Stimulated activated CD8-positive, alpha-beta memory T cell treated with anti-CD3 and anti-CD28 coated beads, Interleukin-15, amount 100 ng/mL, for 4 hours (primary cell): ENCODE data around the gene PTRH1.
"Not testable (repeated sequence)": the region's sequence is repeated elsewhere in the genome, so short reads cannot be mapped to it uniquely, and the experiment has no call there.

Experiments
- DNase-seq, 2 donors: peaks; one replicate each; pipeline ENCODE4 v3.0.0-alpha.2; 2020; ENCODE audit warnings: low read depth in 2 of 2

The PTRH1 gene, protein sequence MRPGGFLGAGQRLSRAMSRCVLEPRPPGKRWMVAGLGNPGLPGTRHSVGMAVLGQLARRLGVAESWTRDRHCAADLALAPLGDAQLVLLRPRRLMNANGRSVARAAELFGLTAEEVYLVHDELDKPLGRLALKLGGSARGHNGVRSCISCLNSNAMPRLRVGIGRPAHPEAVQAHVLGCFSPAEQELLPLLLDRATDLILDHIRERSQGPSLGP

DNA sequence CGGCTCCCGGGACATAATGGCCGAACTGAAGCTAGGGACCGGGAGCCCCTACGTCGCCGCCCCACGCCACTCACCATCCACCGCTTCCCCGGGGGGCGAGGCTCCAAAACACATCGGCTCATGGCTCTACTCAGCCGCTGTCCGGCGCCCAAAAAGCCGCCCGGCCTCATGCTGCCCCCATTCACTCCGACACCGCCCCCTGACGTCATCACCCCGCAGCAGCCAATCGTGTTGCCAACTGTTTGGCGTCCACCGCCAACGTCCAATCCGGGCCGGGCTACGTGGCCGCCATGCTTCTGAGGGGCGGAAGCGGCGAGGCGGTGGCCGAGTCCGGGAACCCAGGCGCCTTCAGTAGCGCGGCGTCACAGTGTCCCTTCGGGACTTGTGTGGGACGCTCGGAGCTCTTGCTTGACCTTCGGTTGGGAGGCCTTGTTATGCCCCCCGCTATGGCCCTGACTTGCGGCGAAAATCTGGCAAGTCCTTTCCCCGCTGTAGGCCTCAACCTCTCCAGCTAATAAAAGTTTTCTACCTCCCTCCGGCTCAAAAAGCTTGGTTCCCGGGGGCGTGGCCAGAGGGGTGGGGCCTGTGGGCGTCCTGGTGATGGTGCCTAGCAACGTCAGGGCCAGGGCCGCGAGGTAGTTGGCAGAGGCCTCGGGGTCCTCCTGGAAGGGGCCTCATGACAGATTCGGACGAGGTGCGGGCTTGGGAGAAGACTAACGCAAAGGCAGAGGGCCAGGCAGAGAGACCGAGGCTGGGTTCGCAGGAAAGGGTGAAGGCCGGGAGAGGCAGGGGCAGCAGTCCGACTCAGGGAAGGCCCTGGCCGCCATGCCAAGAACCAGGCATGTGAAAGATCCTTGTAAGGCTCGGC lies at the start of gene PTRH1, which contains the start of gene TTC16:
Gene PTRH1, minus strand, starts transcription at position 194 of the 868 bp plus-strand sequence. Its CDS starts 24 bp downstream, at position 170.
Gene TTC16, plus strand, starts transcription at position 610 of the 868 bp plus-strand sequence. Its CDS starts 67 bp downstream, at position 677.
- DNase-seq: peak; percentile 93 to 95

DNA sequence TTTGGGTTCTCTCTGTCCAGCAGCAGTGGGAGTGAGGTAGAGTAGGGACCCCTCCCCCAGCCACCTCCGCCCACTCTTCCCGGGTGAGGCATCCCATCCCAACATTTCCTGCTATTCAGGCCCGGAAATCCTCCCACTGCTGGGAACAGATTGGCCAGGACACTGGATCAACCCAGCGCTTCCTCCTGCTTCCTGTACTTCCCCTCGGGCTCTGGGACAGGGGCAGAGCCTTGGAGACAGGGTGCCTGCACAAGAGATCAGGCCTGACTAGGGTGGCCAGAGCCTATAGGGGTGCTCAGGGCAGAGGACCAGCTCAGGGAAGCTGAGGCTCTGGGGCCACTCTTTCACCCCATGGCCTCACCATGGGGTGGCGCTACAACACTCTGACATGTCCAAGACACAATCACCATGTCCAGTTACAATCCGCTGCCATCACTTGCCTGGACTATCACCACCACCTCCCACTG lies 48.5 kb upstream of the PTRH1 start:
- DNase-seq: no peak

DNA sequence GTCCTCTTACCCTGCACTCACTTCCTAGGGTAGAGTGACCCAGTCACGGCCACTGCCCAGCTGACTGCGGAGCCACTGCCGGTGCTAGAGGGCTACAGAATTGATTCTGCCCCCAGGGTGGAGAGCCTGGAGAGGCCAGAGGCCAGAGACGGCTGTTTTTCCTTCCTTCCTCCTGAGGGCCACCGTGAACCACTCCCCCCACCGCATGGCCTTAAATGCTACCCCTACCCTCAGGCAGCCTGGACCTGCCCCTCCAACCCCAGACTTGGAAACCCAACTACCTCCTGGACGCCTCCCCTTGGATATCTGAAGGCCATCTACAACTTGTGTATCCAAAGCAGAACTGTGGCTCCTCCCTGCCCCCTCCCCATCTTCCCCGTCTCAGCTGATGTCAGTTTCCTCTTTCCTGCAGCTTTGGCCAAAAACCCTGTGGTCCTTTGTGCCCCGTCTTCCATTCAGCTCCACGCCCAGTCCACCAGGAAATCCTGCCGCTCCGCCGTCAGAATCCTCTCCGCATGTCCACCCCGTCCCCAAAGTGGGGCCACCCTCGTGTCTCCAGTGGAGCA lies 46.7 kb upstream of the PTRH1 start:
- no peak for DNase-seq

DNA sequence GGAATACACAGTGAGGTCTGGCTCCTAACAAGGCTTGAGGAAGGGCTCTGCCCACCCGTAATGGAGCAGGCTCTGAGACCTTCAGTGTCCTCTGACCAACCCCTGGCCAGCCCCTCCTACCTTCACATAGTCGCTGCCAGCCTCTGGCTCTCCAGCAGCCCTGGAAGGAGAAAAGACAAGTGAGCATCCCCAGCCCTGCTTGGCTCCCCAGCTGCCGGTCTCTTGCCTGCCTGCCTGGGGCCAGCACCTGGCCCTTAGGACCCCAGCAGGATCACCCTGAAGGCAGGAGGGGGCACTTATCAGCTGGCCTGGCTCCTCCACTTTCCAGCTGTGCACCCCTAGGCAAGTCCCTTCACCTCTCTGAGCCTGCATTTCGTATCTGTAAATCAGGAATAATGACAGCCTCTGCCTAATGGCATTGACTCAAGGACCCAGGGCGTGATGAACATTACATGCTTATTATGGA lies 46.1 kb upstream of the PTRH1 start:
- DNase-seq: no peak

DNA sequence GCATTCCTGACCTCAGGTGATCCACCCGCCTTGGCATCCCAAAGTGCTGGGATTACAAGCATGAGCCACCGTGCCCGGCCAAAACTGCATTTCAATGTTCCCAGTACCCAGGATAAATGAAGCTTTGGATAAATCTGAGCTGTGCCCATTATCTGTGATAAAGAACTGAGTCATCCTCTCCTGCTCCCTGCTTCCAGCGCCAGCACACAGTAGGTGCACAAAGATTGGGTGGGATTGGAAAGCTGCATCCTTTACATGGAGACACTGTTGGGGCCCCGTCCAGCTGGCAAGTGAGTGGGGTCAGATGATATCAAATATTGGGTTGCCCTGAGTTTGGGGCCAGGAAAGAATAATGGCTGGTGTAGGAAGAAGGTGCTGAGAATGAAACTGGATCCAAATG lies 45.6 kb upstream of the PTRH1 start:
- no peak for DNase-seq

DNA sequence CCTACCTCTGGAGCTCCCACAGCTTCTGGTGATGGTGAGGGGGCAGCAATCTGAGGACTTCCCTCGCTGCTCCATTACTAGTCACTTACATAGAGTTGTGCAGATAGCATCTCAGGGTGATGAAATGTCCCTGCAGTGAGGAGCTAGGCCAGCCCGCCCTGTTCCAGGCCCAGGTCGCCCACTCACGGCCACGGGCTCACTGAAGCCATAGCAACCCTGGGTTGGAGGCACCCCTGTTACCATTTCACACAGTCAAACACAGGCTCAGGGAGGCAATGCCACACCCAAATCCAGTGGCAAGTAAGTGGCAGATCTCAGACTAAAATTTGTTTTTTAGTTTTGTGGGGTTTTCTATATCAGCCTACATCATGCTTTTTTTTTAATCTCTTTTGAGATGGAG lies 43.4 kb upstream of the PTRH1 start:
- no peak for DNase-seq

DNA sequence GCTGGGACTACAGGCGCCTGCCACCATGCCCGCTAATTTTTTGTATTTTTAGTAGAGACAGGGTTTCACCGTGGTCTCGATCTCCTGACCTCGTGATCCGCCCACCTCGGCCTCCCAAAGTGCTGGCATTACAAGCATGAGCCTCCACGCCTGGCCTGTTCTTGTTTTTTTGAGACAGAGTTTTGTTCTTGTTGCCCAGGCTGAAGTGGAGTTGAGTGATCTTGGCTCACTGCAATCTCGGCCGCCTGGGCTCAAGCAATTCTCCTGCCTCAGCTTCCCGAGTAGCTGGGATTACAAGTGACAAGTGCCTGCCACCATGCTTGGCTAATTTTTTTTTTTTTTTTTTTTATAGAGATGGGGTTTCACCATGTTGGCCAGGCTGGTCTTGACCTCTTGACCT lies 41.3 kb upstream of the PTRH1 start:
- DNase-seq: not testable (repeated sequence)

DNA sequence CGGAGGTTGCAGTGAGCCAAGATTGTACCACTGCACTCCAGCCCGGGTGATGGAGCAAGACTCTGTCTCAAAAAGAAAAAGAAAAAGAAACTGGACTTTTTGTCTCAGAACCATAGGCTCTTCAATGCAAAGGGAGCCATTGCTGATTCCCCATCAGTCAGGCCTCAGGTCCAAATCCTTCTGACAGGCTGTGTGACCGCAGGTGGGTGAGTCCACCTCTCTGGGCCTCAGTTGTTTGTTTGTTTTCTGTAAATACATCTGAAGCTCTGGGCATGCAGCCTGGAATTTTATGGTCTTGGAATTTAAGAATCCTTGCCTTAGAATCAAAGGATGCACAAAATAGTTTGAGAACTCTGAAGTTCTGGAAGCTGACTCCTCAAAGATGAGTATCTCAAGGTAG lies 40.8 kb upstream of the PTRH1 start:
- DNase-seq: no peak

DNA sequence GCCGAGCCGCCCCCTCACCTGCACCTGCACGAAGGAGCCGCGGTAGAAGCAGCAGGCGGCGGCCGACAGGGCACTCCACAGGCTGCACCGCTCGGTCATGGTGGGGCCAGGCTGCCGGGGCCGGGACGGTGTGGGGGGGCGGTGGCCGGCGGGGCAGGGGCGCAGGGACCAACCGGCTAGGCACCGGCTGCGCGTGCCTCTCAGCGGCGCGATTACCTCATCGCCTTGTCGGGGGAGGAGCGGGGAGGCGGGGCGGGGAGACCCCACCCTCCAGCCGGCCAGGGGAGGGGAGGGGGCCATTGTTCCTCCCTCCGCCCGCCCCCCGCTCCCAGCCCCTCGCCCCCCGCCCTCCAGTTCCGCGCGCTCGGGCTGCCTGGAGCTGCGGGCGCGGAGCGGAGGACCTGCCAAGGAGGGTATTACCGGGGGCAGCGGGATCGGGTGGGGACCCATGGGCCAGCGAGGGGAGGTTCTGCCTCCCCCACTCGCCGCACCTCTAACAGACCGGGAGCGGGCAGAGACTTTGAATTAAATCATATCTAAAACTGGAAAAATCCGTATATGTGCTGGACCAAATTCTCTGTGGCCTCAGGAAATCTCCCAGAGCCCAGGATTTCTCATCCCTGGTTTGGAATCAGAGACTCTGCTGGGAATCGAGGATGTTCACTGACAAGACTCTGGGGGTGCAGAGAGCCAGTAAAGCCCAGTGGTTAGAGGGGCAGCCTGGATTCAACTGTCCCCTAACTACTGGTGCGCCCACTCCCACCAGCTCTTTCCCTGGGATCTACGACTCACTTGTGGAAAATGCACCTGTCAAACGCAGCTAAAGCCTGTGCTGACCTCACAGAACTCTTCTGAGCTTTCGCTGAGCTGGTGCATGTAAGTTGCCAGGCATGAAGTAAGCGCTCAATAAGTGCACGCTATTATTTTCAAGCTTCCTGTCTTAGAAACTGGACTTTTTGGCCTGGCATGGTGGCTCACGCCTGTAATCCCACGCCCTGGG lies 39.9 kb upstream of the PTRH1 start:
- DNase-seq: no peak

DNA sequence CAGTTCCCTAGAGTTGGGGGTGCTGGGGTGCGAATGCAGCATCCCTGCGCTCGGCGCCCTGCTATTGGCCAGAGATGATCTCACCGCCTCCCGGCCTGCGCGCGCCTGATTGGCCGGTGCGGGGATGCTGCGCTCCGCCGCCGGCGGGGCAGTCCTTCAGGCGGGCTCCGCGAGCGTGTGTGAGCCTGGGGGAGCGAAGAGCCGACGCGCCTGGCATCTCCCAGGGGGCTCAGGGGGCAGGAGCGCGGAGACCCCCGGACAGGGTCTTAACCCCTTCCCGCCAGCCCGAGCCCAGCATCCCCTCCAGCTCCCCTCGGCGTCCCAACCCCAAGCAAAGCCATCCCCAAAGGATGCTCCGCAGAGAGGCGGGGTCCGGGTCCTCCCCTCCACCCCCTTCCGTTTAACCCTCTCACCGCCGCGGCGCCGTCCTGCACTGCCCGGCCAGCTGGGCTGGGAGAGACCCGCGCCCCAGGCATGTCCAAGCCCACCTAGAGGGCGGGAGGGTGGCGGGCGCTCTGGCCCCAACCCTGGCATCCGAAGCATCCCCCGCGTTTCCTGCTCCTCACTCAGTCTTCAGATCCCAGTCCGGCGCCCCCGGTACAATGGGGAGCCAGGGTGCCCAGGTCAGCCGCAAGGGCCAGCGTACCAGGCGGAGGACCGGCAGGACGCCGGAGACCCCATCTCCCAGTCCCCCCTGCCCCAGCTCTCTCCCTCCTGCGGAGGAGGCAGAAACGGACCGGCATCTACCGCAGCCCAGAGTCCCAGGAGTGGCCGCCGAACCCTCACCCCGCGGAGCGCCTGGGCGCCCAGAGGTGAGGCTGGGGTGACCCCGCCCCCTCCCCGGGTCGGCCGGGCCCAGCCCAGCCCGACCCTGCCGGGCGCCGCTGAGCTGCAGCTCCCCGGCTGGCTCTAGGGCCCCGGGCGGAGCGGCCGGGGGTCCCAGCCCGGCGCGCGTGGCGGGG lies 38.9 kb upstream of the PTRH1 start:
- DNase-seq: no peak

DNA sequence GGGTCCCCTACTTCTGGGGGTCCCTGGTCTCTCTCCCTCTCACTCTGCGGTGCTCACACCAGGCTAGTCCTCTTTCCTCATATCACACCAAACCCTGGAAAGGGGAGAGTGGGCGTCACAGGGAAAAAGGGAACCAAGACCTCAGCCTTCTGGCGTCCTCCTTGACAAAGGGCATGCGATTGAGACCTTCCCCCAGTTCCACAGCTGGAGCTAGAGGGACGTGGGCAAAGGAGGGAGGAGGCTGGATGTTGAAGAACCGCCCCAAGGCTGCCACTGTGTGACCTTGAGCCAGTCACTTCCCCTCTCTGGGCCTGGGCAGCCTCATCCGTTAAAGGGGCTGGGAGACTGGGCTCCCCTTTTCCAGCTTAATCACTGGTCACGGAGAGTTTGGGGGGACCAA lies 38.2 kb upstream of the PTRH1 start:
- no peak for DNase-seq

DNA sequence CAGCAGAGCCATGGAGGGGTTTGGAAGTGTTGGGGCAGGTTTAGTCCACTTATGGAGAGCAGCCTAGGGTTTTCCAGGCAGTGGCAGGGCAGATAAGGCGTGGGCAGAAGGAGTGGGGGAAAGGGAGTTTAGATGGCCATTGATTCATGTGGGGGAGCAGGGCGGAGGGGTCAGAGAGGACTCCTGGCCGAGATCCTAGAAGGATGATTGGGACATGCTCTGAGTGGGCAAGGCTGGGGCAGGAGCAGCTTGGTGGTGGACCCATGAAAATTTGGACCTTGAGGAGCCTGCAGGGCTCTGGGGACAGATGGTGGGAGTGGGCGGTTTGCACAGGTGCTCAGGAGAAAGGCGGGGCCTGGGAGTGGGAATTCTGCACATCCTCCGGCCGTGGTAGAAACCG lies 37.7 kb upstream of the PTRH1 start:
- DNase-seq: no peak

DNA sequence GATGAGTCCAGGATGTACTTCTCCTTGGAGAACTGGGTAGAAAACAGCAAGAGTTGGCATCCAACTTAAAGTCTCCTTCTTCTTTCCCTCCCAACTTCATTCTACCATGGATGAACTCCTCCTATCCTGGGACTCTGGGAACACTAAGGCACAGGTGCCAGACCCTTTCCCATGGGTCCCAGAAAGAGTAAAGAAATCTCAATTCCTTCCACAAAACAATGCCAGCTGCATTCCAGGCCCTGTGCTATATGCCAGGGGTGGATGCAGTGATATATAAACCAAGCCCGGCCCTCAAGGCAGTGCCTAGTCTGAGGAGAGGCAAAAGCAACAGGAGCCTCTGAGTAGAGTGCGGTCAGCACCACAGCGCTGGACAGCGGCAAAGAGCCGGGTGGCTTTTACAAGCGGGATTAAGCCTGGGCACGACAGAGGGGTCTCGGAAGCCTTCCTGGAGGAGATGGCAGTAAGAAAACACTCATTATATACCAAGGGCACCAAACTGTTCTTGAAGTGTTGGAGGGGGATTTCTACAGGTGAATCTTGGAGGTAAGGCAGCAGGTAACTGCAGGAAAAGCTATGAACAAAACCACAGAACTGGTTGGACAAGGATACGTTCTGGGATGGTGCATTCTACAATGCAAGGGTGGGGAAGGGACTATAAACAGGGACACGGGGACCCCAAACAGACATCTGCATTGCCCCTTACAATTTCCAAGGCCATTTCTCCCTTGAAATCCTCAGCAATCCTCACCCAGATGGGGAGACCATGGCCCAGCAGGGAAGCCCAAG lies 36.0 kb upstream of the PTRH1 start:
- no peak for DNase-seq

DNA sequence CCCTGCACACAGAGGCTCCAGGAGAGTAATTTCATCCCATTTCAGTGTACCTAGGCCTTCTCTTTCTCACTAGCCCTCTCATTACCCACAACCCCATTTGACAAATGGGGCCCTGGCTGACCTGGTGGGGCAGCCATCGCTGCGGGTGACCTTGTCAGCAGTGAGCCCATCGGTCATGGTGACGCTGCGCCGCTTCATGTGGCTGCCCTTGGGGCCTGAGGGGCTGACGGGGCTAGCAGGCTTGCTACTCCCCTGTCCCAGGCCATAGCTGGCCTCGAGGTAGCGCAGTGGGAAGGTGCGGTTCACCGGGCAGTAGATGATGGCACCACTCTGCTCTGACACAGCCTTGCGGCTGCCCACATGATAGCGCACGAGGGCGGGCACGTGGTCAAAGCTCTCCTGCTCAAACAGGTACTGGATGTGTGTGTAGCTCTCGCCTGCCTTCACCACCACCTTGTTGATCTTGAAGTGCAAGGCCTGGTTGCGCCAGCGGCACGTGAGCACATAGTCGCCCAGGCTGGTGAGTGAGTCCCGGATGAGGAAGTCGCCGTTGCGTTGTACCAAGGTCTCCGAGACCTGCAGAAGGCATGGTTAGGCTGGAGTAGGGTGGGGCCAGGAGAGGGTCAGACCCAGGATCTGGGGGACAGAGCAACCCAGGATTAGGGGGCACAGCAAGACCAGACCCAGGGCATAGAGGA lies 33.8 kb upstream of the PTRH1 start:
- no peak for DNase-seq

DNA sequence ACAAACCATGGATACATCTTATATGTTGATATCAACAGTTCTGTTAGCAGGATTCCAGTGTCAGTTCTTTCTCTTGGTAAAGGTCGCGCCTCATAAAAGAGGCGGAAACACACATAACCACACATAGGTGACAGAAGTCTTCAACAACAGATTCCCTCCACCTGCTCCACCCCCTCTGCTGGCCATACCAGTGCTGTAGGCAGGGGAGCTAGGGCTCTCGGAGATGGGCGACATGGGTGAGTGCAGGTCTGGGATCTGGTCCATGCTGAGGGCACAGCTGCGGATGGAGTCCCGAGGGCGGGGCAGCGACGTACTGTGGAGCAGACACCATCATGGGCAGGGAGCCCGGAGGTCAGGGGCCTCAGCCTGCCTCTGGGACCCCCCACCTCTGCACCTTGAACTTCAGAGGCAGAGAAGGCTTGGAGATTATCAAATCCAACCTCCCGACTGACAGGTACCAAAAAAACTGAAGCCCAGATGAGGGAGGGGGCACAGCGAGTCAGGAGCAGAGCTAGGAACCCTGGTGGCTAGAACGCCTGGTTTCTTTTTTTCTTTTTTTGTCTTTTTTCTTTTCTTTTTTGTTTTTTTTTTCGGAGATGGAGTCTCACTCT lies 31.6 kb upstream of the PTRH1 start:
- DNase-seq: no peak

DNA sequence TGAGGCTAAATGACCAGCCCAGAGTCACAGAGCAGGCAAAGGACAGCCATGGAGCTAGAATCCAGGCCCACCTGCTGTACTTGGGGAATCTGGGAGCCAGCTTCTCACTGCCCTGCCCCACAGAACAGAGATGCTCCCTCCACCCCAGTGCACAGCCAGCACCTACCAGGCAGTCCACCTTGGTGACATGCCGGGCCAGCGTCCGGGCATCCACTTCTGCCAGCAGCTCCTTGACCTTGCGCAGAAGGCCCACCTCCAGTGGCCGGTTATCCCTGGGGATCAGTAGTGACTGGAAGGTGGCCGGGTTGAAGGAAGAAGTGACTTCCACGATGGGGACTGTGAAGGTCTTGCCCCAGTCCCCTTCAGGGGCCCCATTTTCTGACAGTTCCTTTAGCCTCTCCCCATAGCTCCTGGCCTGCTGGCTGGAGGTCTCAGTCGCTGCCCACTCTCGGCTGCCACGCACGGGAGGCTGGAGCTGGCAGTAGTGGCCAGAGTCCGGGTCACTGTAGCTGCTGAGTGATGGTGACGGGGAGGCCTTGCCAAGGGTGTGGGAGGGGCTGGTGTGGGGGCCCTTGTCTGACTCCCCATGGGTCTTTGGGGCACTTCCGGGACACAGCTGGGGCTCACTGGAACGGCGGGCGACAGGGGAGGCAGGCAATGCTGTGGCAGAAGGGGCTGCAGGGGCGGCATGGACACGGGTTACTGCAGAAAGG lies 29.1 kb upstream of the PTRH1 start:
- DNase-seq: no peak

DNA sequence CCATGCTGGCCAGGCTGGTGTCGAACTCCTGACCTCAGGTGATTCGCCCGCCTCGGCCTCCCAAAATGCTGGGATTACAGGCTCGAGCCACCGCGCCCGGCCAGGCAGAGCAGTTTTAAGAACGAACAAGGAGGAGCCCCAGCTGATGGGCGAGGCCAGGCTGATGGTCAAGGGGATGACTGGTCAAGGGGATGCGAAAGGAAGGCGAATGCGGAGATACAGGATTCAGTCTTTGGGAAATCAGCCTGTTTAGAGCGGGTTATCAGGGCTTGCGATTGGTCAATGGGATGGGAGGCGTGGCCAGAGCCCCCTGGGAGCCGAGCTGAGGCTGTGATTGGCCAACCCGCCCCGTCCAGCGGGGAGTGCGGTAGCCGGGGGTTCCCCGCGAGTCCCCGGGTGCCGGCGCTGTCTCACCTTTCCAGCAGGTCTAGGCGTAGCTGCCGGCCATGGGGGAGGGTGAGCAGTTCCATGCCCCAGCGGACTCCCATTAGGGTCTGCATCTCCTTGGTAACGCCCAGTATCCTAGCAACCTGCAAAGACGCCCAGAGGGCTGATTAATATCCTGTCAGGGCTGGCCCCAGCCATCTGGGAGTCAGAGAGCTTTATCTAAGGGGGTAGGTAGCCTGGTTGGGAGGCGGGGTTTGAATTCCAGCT lies 27.1 kb upstream of the PTRH1 start:
- no peak for DNase-seq
